LHCN-M2 (cell line): ENCODE measurements around the gene KLHL18. TPM values are rescaled to one million over a fixed set of nuclear protein-coding genes. Genes with fewer than 3 reads are reported as not detected.

Experiments used
- DNase-seq: peaks from one replicate; pipeline ENCODE4 v3.0.0-alpha.2; 2012; ENCODE audit warnings: low read depth
- total RNA-seq: library from RNA; depleted of rRNA; stranded (reverse); fragments of >200 nt; gene quantifications from 2 replicates; pipeline ENCODE4 v1.2.3, GENCODE V29; 2014; rRNA removed

The KLHL18 gene
- total RNA-seq, 1 experiment from 2014 or later = 18.3 TPM

DNA sequence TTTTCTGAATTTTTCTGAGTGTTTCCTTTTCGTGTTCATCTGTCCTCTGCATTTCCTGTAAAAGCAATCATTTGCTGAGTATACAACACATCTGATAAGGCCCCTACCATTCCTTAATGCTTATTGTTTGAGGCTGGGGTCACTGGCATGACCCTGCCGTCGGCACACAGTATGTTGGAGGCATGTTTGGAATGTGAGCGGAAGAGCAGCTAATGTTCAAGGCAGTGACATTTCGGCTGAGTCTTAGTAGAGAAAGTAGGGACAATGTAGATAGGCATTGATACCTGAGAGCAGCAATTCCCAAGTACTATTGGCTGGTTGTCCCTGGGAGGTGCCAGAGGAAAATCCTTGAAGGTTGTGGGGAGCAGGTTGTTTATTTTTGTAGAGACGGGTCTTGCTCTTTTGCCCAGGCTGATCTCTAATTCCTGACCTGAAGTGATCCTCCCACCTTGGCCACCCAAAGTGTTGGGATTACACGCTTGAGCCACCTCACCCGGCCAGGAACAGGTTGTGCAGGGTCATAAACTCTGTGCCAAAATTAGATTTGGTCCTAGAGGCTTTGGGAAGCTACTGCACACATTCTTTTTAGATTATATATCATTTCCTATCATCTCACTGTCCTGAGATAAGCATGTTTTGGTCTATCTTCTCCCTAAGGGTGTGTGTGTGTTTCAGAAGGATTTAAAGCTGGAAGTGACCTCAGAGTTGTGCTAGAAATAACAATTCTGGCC is 111.6 kb downstream of the KLHL18 start:
- DNase-seq = no peak

- DNase-seq = peak; percentile 60
Observed at GRCh38 chr3:47394881-47395280, 112.1 kb downstream of the KLHL18 start.

Other genes starting within 250 kb of the KLHL18 start
- 18.3 and 23.1 TPM in 2 replicates for gene SETD2, start 118.8 kb upstream of the KLHL18 start, total RNA-seq
- 2.2 and 5.7 TPM in 2 replicates for gene KIF9, start 145 bp upstream of the KLHL18 start, total RNA-seq
- gene PTPN23, start 98.1 kb downstream of the KLHL18 start, total RNA-seq = 15.2 and 16.7 TPM in 2 replicates
- gene SCAP, start 193.0 kb downstream of the KLHL18 start, total RNA-seq = 66.5 and 71.1 TPM in 2 replicates
- 40.8 and 46.7 TPM in 2 replicates for gene ELP6, start 230.8 kb downstream of the KLHL18 start, total RNA-seq